Endothelial cell of umbilical vein (primary cell): ENCODE results near the gene CTBP1. TPM values are rescaled to one million over a fixed set of nuclear protein-coding genes. Genes with fewer than 3 reads are reported as not detected.

Experiments
- BruUV-seq: library from RNA; stranded (reverse); fragments of 400-500 nt; replicated peaks from 2 replicates; lab custom pipeline; 2021; lab: Mats Ljungman, UMichigan
- CTCF ChIA-PET: fragments of 300-600, 350-600 bp; sonication (Branson Sonifier 250); formaldehyde crosslinking; loops from one replicate; lab custom pipeline; 2021; ENCODE audit warnings: antibody characterized with exemption, inconsistent platforms; lab: Charles Lee
- POLR2A ChIA-PET: fragments of 300-600, 350-600 bp; sonication (Branson Sonifier 250); formaldehyde crosslinking; loops from one replicate; lab custom pipeline; 2021; ENCODE audit warnings: antibody characterized with exemption, inconsistent platforms; lab: Charles Lee
- DNase-seq: peaks from one replicate; pipeline ENCODE4 v3.0.0-alpha.2; 2011; ENCODE audit warnings: low read depth, low spot score
- FAIRE-seq: peaks from 2 replicates; lab custom pipeline; 2011; peaks lifted over from hg19 to GRCh38; lab: Jason Lieb, UNC
- H2AFZ ChIP-seq: 2 replicates; pipeline ENCODE4 v1.6.0; 2012; ENCODE audit warnings: low read depth, low read length, control low read depth, inconsistent platforms
- H3K27ac ChIP-seq: 2 replicates; pipeline ENCODE4 v1.5.1; 2011; ENCODE audit warnings: low read depth, mild to moderate bottlenecking, control low read depth, low read length, moderate library complexity; ENCODE audit not compliant: insufficient read depth
- H3K27me3 ChIP-seq, 2 experiments: 2 replicates each; pipeline versions ENCODE4 v1.6.0 to v1.6.1; 2011; ENCODE audit warnings: low read length in 2 of 2, mixed read lengths in 1 of 2; ENCODE audit not compliant: control insufficient read depth in 2 of 2, insufficient read depth in 2 of 2
- H3K36me3 ChIP-seq, 2 experiments: 2 replicates in 1 of 2; 3 replicates in 1 of 2; pipeline ENCODE4 v1.5.1; 2011; ENCODE audit warnings: low read length in 2 of 2, mild to moderate bottlenecking in 1 of 2, moderate library complexity in 1 of 2; ENCODE audit not compliant: control insufficient read depth in 2 of 2, insufficient read depth in 2 of 2; ENCODE audit errors: extremely low read depth in 1 of 2
- H3K4me1 ChIP-seq: 3 replicates; pipeline ENCODE4 v1.5.1; 2011; ENCODE audit warnings: mild to moderate bottlenecking, low read length; ENCODE audit not compliant: control insufficient read depth, insufficient read depth; ENCODE audit errors: extremely low read depth
- H3K4me2 ChIP-seq: 2 replicates; pipeline ENCODE4 v1.6.1; 2011; ENCODE audit warnings: low read length, control low read depth, mixed read lengths; ENCODE audit not compliant: insufficient read depth
- H3K4me3 ChIP-seq, 3 experiments: fragments of 200-600 bp in 1 of 3; sonication (generic), shearing (Covaris generic) in 1 of 3; replicated peaks in 1 of 3; 2 replicates each; pipeline ENCODE4 v1.5.1; 2011 to 2016; ENCODE audit warnings: control low read depth in 3 of 3, low read length in 3 of 3, mild to moderate bottlenecking in 2 of 3, inconsistent platforms in 1 of 3, low read depth in 1 of 3, moderate library complexity in 1 of 3; ENCODE audit not compliant: insufficient read depth in 1 of 3
- H3K79me2 ChIP-seq: 2 replicates; pipeline ENCODE4 v1.6.0; 2012; ENCODE audit warnings: low read length, inconsistent platforms; ENCODE audit not compliant: control insufficient read depth, insufficient read depth
- H3K9ac ChIP-seq: replicated peaks from 2 replicates; pipeline ENCODE3; 2011; ENCODE audit warnings: low read length, control low read depth; ENCODE audit not compliant: insufficient read depth; ENCODE audit errors: extremely low read depth
- H3K9me1 ChIP-seq: replicated peaks from 3 replicates; pipeline ENCODE4 v1.6.0; 2011; ENCODE audit warnings: mild to moderate bottlenecking, low read length; ENCODE audit not compliant: control insufficient read depth, insufficient read depth; ENCODE audit errors: extremely low read depth
- H3K9me3 ChIP-seq: replicated peaks from 2 replicates; pipeline ENCODE4 v1.5.1; 2012; ENCODE audit warnings: low read length, inconsistent platforms; ENCODE audit not compliant: control insufficient read depth, insufficient read depth
- H4K20me1 ChIP-seq: replicated peaks from 2 replicates; pipeline ENCODE3; 2011; ENCODE audit warnings: mild to moderate bottlenecking, low read length; ENCODE audit not compliant: control insufficient read depth, insufficient read depth; ENCODE audit errors: extremely low read depth
- EZH2 ChIP-seq: IDR thresholded peaks from 2 replicates; pipeline ENCODE4 v1.6.1; 2012; ENCODE audit warnings: borderline replicate concordance, low read depth, mild to moderate bottlenecking, moderate library complexity, low read length, inconsistent platforms; ENCODE audit not compliant: severe bottlenecking
- FOS ChIP-seq: IDR thresholded peaks from 2 replicates; pipeline ENCODE4 v1.6.1; 2011; ENCODE audit warnings: mild to moderate bottlenecking, low read length, moderate library complexity, borderline replicate concordance; ENCODE audit not compliant: insufficient read depth
- GATA2 ChIP-seq: IDR thresholded peaks from 2 replicates; pipeline ENCODE4 v1.7.0; 2011; ENCODE audit warnings: low read depth, mild to moderate bottlenecking, moderate library complexity, mixed read lengths, low read length; ENCODE audit not compliant: insufficient read length, insufficient read depth
- JUN ChIP-seq: IDR thresholded peaks from 2 replicates; pipeline ENCODE4 v1.6.1; 2011; ENCODE audit warnings: borderline replicate concordance, low read depth; ENCODE audit not compliant: insufficient read length, insufficient read depth
- POLR2AphosphoS5 ChIP-seq: IDR thresholded peaks from 2 replicates; pipeline ENCODE4 v1.6.1; 2012; ENCODE audit warnings: low read depth, mild to moderate bottlenecking, control low read depth, low read length, moderate library complexity; ENCODE audit not compliant: insufficient read depth
- dilution Hi-C: fragments of 300-500 bp; cut with MboI; formaldehyde crosslinking; loops from one replicate; pipeline ENCODE4 v1.15.0; 2019; ENCODE audit warnings: low sequenced_read_pairs; ENCODE audit not compliant: extremely low pct_ligation_motif_present
- intact Hi-C: fragments of 100-400 bp; cut with micrococcal nuclease; formaldehyde crosslinking; loops from one replicate; pipeline ENCODE4 v1.10.0; 2022
- polyA plus RNA-seq, 4 experiments: library from polyadenylated mRNA; depleted of rRNA in 3 of 4; stranded (reverse) in 3 of 4; unstranded in 1 of 4; fragments of >200 nt; gene quantifications; 2 replicates each; pipeline versions ENCODE4 v1.2.1 to v1.2.3, GENCODE V29; 2011 to 2012; ENCODE audit warnings: missing spikeins in 1 of 4
- total RNA-seq: library from RNA; stranded (reverse); gene quantifications from 2 replicates; pipeline ENCODE4 v1.2.3, GENCODE V29; 2021

The CTBP1 gene
- total and polyA plus RNA-seq, 2 donors (not counting 3 experiments of a cell fraction or from before 2014, with no cell fraction given) = 165 to 167 TPM

DNA sequence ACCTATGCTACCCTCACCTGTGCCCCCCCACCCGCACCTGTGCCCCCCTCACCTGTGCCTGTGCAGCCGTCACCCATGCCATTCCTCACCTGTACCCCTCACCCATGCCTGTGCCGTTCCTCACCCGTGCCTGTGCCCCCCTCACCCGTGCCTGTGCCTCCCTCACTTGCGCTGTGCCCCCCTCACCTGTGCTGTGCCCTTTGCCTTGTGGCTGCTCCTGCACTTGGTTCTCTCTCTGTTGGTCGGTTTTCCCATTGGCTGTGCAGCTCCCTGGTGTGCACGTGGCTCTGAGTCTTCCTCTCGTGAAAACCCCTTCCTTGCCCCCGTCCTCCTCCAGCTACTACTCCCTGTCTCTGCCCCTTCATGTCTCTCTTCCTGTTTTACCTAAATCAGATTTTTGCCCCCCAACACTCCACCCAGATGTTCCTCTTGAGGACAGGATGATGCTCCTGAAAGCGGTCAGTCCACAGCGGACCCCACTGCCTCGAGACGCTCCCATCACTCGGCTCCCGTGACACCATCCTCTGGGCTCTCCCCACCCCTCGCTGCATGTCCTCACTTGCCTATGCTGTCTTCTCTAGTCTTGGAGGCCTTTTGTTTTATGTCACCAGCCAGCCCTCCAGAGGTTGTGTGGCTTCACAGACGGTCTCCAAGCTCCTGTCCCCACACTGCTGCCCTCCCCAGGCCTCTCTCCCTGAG, 47.5 kb upstream of the CTBP1 start:
- no peaks in the 10 kb centered on the region for H3K9me1 ChIP-seq

DNA sequence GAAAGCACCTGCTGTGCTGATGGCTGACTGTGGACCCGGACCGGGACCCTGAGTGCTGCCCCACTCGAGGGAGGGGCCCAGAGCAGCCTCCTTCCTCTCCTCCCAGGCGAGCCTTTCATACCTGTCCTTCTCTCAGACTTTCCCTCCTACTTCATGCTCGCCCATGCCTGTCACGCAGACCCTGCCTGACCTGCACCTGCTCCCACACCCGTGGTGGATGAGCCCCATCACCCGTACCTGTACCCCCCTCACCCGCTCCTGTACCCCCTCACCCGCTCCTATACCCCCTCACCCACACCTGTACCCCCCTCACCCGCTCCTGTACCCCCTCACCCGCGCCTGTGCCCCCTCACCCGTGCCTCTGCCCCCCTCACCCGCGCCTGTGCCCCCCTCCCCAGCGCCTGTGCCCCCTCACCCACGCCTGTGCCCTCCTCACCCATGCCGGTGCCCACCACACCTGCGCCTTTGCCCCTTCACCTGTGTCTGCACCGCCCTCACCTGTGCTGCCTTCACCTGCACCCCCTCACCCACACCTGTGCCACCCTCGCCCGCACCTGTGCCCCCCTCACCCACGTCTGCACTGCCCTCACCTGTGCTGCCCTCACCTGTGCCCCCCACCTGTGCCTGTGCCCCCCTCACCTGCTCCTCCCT, 46.6 kb upstream of the CTBP1 start:
- ChIA-PET CTCF (interaction anchor here (1.5 kb wide), 1 partner anchor 14 kb away, joined by 3 read pairs; no protein-coding TSS in a partner anchor), POLR2A (no interaction called here)
- Histone ChIP-seq H3K4me1 (peaks cover 8% of the 10 kb centered on the region), H3K36me3 (peaks cover 0 to 23% of the 10 kb centered on the region in 2 experiments), H4K20me1 (peaks cover 2% of the 10 kb centered on the region), H3K27ac (no peak overlapping the region), H2AFZ (no peak overlapping the region), H3K9me1 (no peaks in the 10 kb centered on the region), H3K79me2 (peaks cover 91% of the 10 kb centered on the region), H3K4me2 (no peak overlapping the region), H3K9ac (no peak overlapping the region), H3K27me3 (no peaks in the 10 kb centered on the region), H3K4me3 (no peak overlapping the region), H3K9me3 (no peaks in the 10 kb centered on the region)
- BruUV-seq = no TSS peak
- no peak for TF ChIP-seq GATA2
- TF ChIP-seq EZH2 = no peak
- TF ChIP-seq FOS = no peak
- no peak for TF ChIP-seq JUN
- TF ChIP-seq POLR2AphosphoS5 = no peak
- FAIRE-seq (no peak), DNase-seq (no peak)
- intact Hi-C loops = no loop called here
- dilution Hi-C loops = no loop called here

More for the DNA sequence above, 47.5 kb upstream of the CTBP1 start:
- no peaks in the 10 kb centered on the region for H3K9me3 ChIP-seq
- CTCF ChIA-PET = interaction anchor here (0.9 kb wide), 1 partner anchor 12 kb away, joined by 3 read pairs; no protein-coding TSS in a partner anchor
- TF ChIP-seq POLR2AphosphoS5 = no peak
- H3K4me2 ChIP-seq = no peak overlapping the region
- FAIRE-seq (no peak), DNase-seq (no peak)
- dilution Hi-C loops (no loop called here), intact Hi-C loops (no loop called here)
- H3K4me3 ChIP-seq = no peak overlapping the region
- H3K27me3 ChIP-seq = no peaks in the 10 kb centered on the region
- no TSS peak for BruUV-seq
- H4K20me1 ChIP-seq = peaks cover 2% of the 10 kb centered on the region
- peaks cover 0 to 30% of the 10 kb centered on the region in 2 experiments for H3K36me3 ChIP-seq
- H3K79me2 ChIP-seq = peaks cover 90% of the 10 kb centered on the region
- no peaks in the 10 kb centered on the region for H3K4me1 ChIP-seq
- H3K9ac ChIP-seq = no peak overlapping the region
- H2AFZ ChIP-seq = no peak overlapping the region
- POLR2A ChIA-PET = no interaction called here
- H3K27ac ChIP-seq = no peak overlapping the region
